HepG2 (cell line): ENCODE results near the gene SDC3. TPM values are rescaled to one million over a fixed set of nuclear protein-coding genes. Genes with fewer than 3 reads are reported as not detected.
A peak's percentile ranks its signal among the peaks of the same experiment; 100 is the strongest.

ENCODE experiments used
- ATAC-seq: fragments of 200-7000 bp; cut with Tn5 transposase; 3 replicates; pipeline ENCODE4 v1.9.1; 2020; ENCODE audit warnings: mild to moderate bottlenecking, moderate library complexity
- BruUV-seq: library from RNA; stranded (reverse); fragments of 400-500 nt; replicated peaks from 2 replicates; lab custom pipeline; 2021; lab: Mats Ljungman, UMichigan
- CTCF ChIA-PET: fragments of 300-600 bp; formaldehyde crosslinking; extraction: SDS; loops from one replicate; lab custom pipeline; 2021; ENCODE audit warnings: low total read pairs, inconsistent platforms, low intra/inter-chr PET ratio; lab: Yijun Ruan, JAX
- POLR2A ChIA-PET: fragments of 350-600 bp; sonication (Branson Sonifier 250); formaldehyde crosslinking; loops from one replicate; lab custom pipeline; 2020; ENCODE audit warnings: antibody characterized with exemption, inconsistent platforms; lab: Yijun Ruan, JAX
- DNase-seq: peaks from one replicate; pipeline ENCODE4 v3.0.0-alpha.2; 2015; ENCODE audit warnings: low spot score
- FAIRE-seq: peaks from 3 replicates; lab custom pipeline; 2011; peaks lifted over from hg19 to GRCh38; lab: Jason Lieb, UNC
- H2AFZ ChIP-seq: one replicate; pipeline ENCODE4 v1.6.1; 2011; ENCODE audit warnings: low read length, inconsistent platforms
- H3K27ac ChIP-seq: fragments of 300-600 bp; 3 replicates; pipeline ENCODE4 v1.8.0; 2011; ENCODE audit warnings: mixed run types, mild to moderate bottlenecking, mixed read lengths, low read length, inconsistent platforms; ENCODE audit not compliant: insufficient read depth; ENCODE audit errors: extremely low read length
- H3K27me3 ChIP-seq, 2 experiments: fragments of 200-600 bp in 1 of 2; 2 replicates in 1 of 2; 3 replicates in 1 of 2; pipeline versions ENCODE4 v1.6.0 to v1.8.0; 2011; ENCODE audit warnings: low read length in 2 of 2, mild to moderate bottlenecking in 2 of 2, moderate library complexity in 2 of 2, inconsistent platforms in 1 of 2; ENCODE audit not compliant: insufficient read depth in 2 of 2, control insufficient read depth in 1 of 2
- H3K36me3 ChIP-seq, 2 experiments: fragments of 200-600 bp in 1 of 2; replicated peaks in 1 of 2; 2 replicates in 1 of 2; 3 replicates in 1 of 2; pipeline versions ENCODE4 v1.5.1 to v1.8.0; 2011; ENCODE audit warnings: low read length in 2 of 2, inconsistent platforms in 1 of 2; ENCODE audit not compliant: insufficient read depth in 2 of 2, control insufficient read depth in 1 of 2
- H3K4me1 ChIP-seq: 2 replicates; pipeline ENCODE4 v1.5.1; 2012; ENCODE audit warnings: low read length, inconsistent platforms; ENCODE audit not compliant: insufficient read depth
- H3K4me2 ChIP-seq: 2 replicates; pipeline ENCODE4 v1.6.0; 2011; ENCODE audit warnings: low read depth, low read length, inconsistent platforms
- H3K4me3 ChIP-seq, 3 experiments: fragments of 200-600 bp in 1 of 3; sonication (generic), shearing (Covaris generic) in 1 of 3; replicated peaks in 1 of 3; 2 replicates each; pipeline ENCODE4 v1.5.1; 2011 to 2016; ENCODE audit warnings: low read length in 3 of 3, inconsistent platforms in 2 of 3, low read depth in 2 of 3, mild to moderate bottlenecking in 2 of 3, control low read depth in 1 of 3, mixed read lengths in 1 of 3; ENCODE audit not compliant: insufficient read depth in 1 of 3
- H3K79me2 ChIP-seq: one replicate; pipeline ENCODE4 v1.6.1; 2011; ENCODE audit warnings: low read length, inconsistent platforms; ENCODE audit not compliant: insufficient read depth
- H3K9ac ChIP-seq: 2 replicates; pipeline ENCODE4 v1.6.0; 2011; ENCODE audit warnings: mild to moderate bottlenecking, low read depth, low read length, inconsistent platforms; ENCODE audit not compliant: insufficient read depth
- H3K9me3 ChIP-seq: 2 replicates; pipeline ENCODE4 v1.5.1; 2012; ENCODE audit warnings: mild to moderate bottlenecking, low read length
- H4K20me1 ChIP-seq: 2 replicates; pipeline ENCODE4 v1.6.0; 2011; ENCODE audit warnings: inconsistent platforms, mild to moderate bottlenecking, low read length, moderate library complexity; ENCODE audit not compliant: insufficient read depth
- AKAP8 ChIP-seq: sonication (generic); formaldehyde crosslinking; IDR thresholded peaks from 2 replicates; pipeline ENCODE4 v1.5.1; 2020; ENCODE audit warnings: mild to moderate bottlenecking, missing genetic modification reagents
- CTCF ChIP-seq: sonication (generic); formaldehyde crosslinking; IDR thresholded peaks from 2 replicates; pipeline ENCODE4 v1.5.0; 2020; ENCODE audit warnings: mild to moderate bottlenecking, missing genetic modification reagents, moderate library complexity
- KLF16 ChIP-seq, 2 experiments: sonication (generic) in 1 of 2; formaldehyde crosslinking in 1 of 2; IDR thresholded peaks; 2 replicates each; pipeline versions ENCODE4 v1.6.1 to v1.8.0; 2016 to 2023; ENCODE audit warnings: missing genetic modification reagents in 2 of 2, missing compliant biosample characterization in 1 of 2
- MXD4 ChIP-seq: IDR thresholded peaks from 2 replicates; pipeline ENCODE4 v1.6.1; 2016; ENCODE audit warnings: mild to moderate bottlenecking, missing biosample characterization, missing genetic modification reagents
- NR2F1 ChIP-seq, 2 experiments: fragments of 450-650 bp in 1 of 2; formaldehyde crosslinking in 1 of 2; IDR thresholded peaks; 2 replicates each; pipeline versions ENCODE4 v1.5.0 to v1.6.1; 2016 to 2020; ENCODE audit warnings: mild to moderate bottlenecking in 1 of 2, missing compliant biosample characterization in 1 of 2, missing genetic modification reagents in 1 of 2, moderate library complexity in 1 of 2
- NR2F2 ChIP-seq: IDR thresholded peaks from 2 replicates; pipeline ENCODE4 v1.6.1; 2012; ENCODE audit warnings: low read depth, inconsistent platforms, borderline replicate concordance
- POLR2A ChIP-seq, 2 experiments: IDR thresholded peaks; 2 replicates each; pipeline ENCODE4 v1.6.1; 2011; ENCODE audit warnings: low read depth in 2 of 2, low read length in 2 of 2, mild to moderate bottlenecking in 1 of 2, moderate library complexity in 1 of 2; ENCODE audit not compliant: insufficient read depth in 1 of 2
- RAD21 ChIP-seq: fragments of 450-650 bp; formaldehyde crosslinking; IDR thresholded peaks from 2 replicates; pipeline ENCODE4 v1.5.0; 2020; ENCODE audit warnings: mild to moderate bottlenecking
- RXRA ChIP-seq: sonication (generic); formaldehyde crosslinking; IDR thresholded peaks from 2 replicates; pipeline ENCODE4 v1.5.1; 2020; ENCODE audit warnings: missing genetic modification reagents
- RXRB ChIP-seq: IDR thresholded peaks from 2 replicates; pipeline ENCODE4 v1.6.1; 2016; ENCODE audit warnings: borderline replicate concordance, missing genetic modification reagents, missing compliant biosample characterization
- SALL1 ChIP-seq: sonication (generic); formaldehyde crosslinking; IDR thresholded peaks from 2 replicates; pipeline ENCODE4 v1.8.0; 2022; ENCODE audit warnings: mild to moderate bottlenecking, missing genetic modification reagents
- STAG1 ChIP-seq: sonication (generic); formaldehyde crosslinking; IDR thresholded peaks from 2 replicates; pipeline ENCODE4 v1.4.0; 2020; ENCODE audit warnings: missing genetic modification reagents
- SYNCRIP ChIP-seq: fragments of 200-400 bp; formaldehyde crosslinking; IDR thresholded peaks from 2 replicates; pipeline ENCODE4 v1.6.1; 2018; ENCODE audit warnings: mild to moderate bottlenecking, low read depth, low read length; ENCODE audit not compliant: insufficient read depth
- TBX2 ChIP-seq: sonication (generic); formaldehyde crosslinking; IDR thresholded peaks from 2 replicates; pipeline ENCODE4 v1.5.0; 2020; ENCODE audit warnings: missing genetic modification reagents, mild to moderate bottlenecking, borderline replicate concordance
- ZBTB7B ChIP-seq: sonication (generic); formaldehyde crosslinking; IDR thresholded peaks from 2 replicates; pipeline ENCODE4 v1.4.0; 2020; ENCODE audit warnings: missing genetic modification reagents
- ZFP36 ChIP-seq: fragments of 150-350 bp; IDR thresholded peaks from 2 replicates; pipeline ENCODE4 v1.6.1; 2018; ENCODE audit warnings: borderline replicate concordance, low read length, low read depth; ENCODE audit not compliant: partially characterized antibody
- ZGPAT ChIP-seq: IDR thresholded peaks from 2 replicates; pipeline ENCODE4 v1.6.1; 2016; ENCODE audit warnings: mild to moderate bottlenecking
- ZMYM4 ChIP-seq: sonication (generic); formaldehyde crosslinking; IDR thresholded peaks from 2 replicates; pipeline ENCODE4 v1.8.1; 2023; ENCODE audit warnings: mild to moderate bottlenecking, missing genetic modification reagents
- ZNF337 ChIP-seq: sonication (generic); formaldehyde crosslinking; IDR thresholded peaks from 2 replicates; pipeline ENCODE4 v1.5.1; 2020; ENCODE audit warnings: missing genetic modification reagents, low read depth, mild to moderate bottlenecking, borderline replicate concordance
- ZNF598 ChIP-seq: sonication (generic); formaldehyde crosslinking; IDR thresholded peaks from 2 replicates; pipeline ENCODE4 v1.5.1; 2020; ENCODE audit warnings: mild to moderate bottlenecking, missing genetic modification reagents, borderline replicate concordance
- ZNF749 ChIP-seq: sonication (generic); formaldehyde crosslinking; IDR thresholded peaks from 2 replicates; pipeline ENCODE4 v1.8.0; 2022; ENCODE audit warnings: mild to moderate bottlenecking, missing genetic modification reagents, moderate library complexity, borderline replicate concordance
- WGBS: methylation state at CpG from one replicate; pipeline ENCODE4 v1.1.6; 2017; ENCODE audit warnings: low lambda C conversion rate; 5-methylcytosine and 5-hydroxymethylcytosine counted together
- in situ Hi-C: cut with HindIII; loops from 2 replicates; pipeline ENCODE4 v1.10.0; 2017; ENCODE audit warnings: low pct_unique_long_range_greater_than_20kb; ENCODE audit not compliant: extremely low pct_ligation_motif_present
- intact Hi-C: fragments of 100-400 bp; cut with micrococcal nuclease; formaldehyde crosslinking; loops from one replicate; pipeline ENCODE4 v1.10.0; 2022; ENCODE audit not compliant: unreplicated experiment
- polyA plus RNA-seq, 8 experiments: library from polyadenylated mRNA; depleted of rRNA in 3 of 8; stranded (reverse) in 7 of 8; unstranded in 1 of 8; fragments of >200 nt; fragmentation: Illumina TruSeq in 4 of 8; extraction: Trizol in 4 of 8; gene quantifications; 2 replicates each; pipeline versions ENCODE4 v1.2.1 to v1.2.3, GENCODE V29; 2011 to 2016; ENCODE audit warnings: low read depth in 4 of 8, missing spikeins in 1 of 8, mixed read lengths in 1 of 8; ENCODE audit not compliant: insufficient read depth in 1 of 8
- total RNA-seq, 5 experiments: library from RNA; depleted of rRNA; stranded (reverse); fragments of >200 nt; fragmentation: Illumina TruSeq; extraction: Trizol; gene quantifications; 2 replicates each; pipeline ENCODE4 v1.2.3, GENCODE V29; 2016; ENCODE audit warnings: low read depth in 1 of 5

The SDC3 gene
- total and polyA plus RNA-seq, 2 of the 13 experiments (the other 11 are each of a cell fraction or from before 2014, with no cell fraction given) = 0.49 to 0.84 TPM

GRCh38 chr1:30929135-30929889 lies 20.8 kb upstream of the SDC3 start:
- peaks cover 20% of the 10 kb centered on the region for H4K20me1 ChIP-seq
- H3K27me3 ChIP-seq = no peaks in the 10 kb centered on the region
- ATAC-seq (peak; percentile 77), DNase-seq (peak; percentile 68), FAIRE-seq (peak; percentile 79)
- H3K4me1 ChIP-seq = peaks cover 13% of the 10 kb centered on the region
- H3K9me3 ChIP-seq = no peaks in the 10 kb centered on the region
- no peak overlapping the region for H3K27ac ChIP-seq
- peaks cover 14 to 16% of the 10 kb centered on the region in 2 experiments for H3K36me3 ChIP-seq
- ChIA-PET POLR2A (no interaction called here), CTCF (interaction anchor here (1.1 to 2.2 kb wide), 3 partner anchors 127 to 150 kb away, joined by 3 to 16 read pairs (median 15); no protein-coding TSS in a partner anchor)
- no peak overlapping the region for H2AFZ ChIP-seq
- in situ Hi-C loops = no loop called here
- intact Hi-C loops = loop anchor here (1.0 to 2.0 kb wide), 2 partner anchors 128 to 147 kb away; no protein-coding TSS in a partner anchor
- H3K79me2 ChIP-seq = no peaks in the 10 kb centered on the region
- H3K4me2 ChIP-seq = no peak overlapping the region
- WGBS = 23% methylated on average over 4 of the region's 6 CpGs
- H3K4me3 ChIP-seq = no peak overlapping the region
- H3K9ac ChIP-seq = no peak overlapping the region
- no TSS peak for BruUV-seq
- TF ChIP-seq TBX2 (CRISPR knock-in tag) (0 out of 2 replicates have a peak, but pooled peaks have one; percentile 14), ZNF598 (CRISPR knock-in tag) (0 out of 2 replicates have a peak, but pooled peaks have one; percentile 60), ZGPAT (CRISPR knock-in tag) (no peak), RXRB (CRISPR knock-in tag) (peak; percentile 59; the same call in 1 of the 2 replicates), ZFP36 (no peak), SYNCRIP (no peak), AKAP8 (CRISPR knock-in tag) (peak; percentile 34; the same call in 1 of the 2 replicates), MXD4 (0 out of 2 replicates have a peak, but pooled peaks have one; percentile 24), NR2F1 (CRISPR knock-in tag; IDR thresholded peaks at IDR 0.05) (peak; percentile 74 to 75; a peak in 3 of 4 replicates), ZNF337 (CRISPR knock-in tag) (0 out of 2 replicates have a peak, but pooled peaks have one; percentile 31), KLF16 (CRISPR knock-in tag; IDR thresholded peaks at IDR 0.05) (no peak), NR2F2 (0 out of 2 replicates have a peak, but pooled peaks have one; percentile 19), STAG1 (CRISPR knock-in tag) (peak; percentile 82), CTCF (peak; percentile 86), ZNF749 (CRISPR knock-in tag) (no peak), ZMYM4 (CRISPR knock-in tag) (0 out of 2 replicates have a peak, but pooled peaks have one; percentile 24), ZBTB7B (CRISPR knock-in tag) (no peak), POLR2A (IDR thresholded peaks at IDR 0.05; ENCODE audit: insufficient read depth in 1 of 2, low read depth in 2 of 2, low read length in 2 of 2) (0 out of 4 replicates have a peak, but pooled peaks of 1 of the 2 experiments have one; percentile 18), SALL1 (CRISPR knock-in tag) (0 out of 2 replicates have a peak, but pooled peaks have one; percentile 24), RAD21 (CRISPR knock-in tag) (peak; percentile 56), RXRA (peak; percentile 81; the same call in 1 of the 2 replicates)
